GM06990 (cell line): ENCODE measurements around the gene ZFHX3.

Source experiments
- DNase-seq: peaks from one replicate; pipeline ENCODE4 v3.0.0-alpha.2; 2011; ENCODE audit not compliant: insufficient read length; ENCODE audit errors: extremely low read depth
- H3K27me3 ChIP-seq: replicated peaks from 2 replicates; pipeline ENCODE4 v1.6.0; 2011; ENCODE audit warnings: low read length; ENCODE audit not compliant: control insufficient read depth, insufficient read depth
- H3K36me3 ChIP-seq: 2 replicates; pipeline ENCODE4 v1.5.1; 2011; ENCODE audit warnings: low read length; ENCODE audit not compliant: control insufficient read depth, insufficient read depth
- H3K4me3 ChIP-seq: replicated peaks from 2 replicates; pipeline ENCODE4 v1.5.1; 2011; ENCODE audit warnings: low read depth, mild to moderate bottlenecking, control low read depth, low read length
- TF ChIP-seq, protein P1 (sequence below): IDR thresholded peaks from 2 replicates; pipeline ENCODE4 v1.5.1; 2011; ENCODE audit warnings: low read length, control low read depth, mild to moderate bottlenecking, inconsistent platforms; ENCODE audit not compliant: insufficient read depth, poor library complexity, severe bottlenecking

Gene ZFHX3

DNA sequence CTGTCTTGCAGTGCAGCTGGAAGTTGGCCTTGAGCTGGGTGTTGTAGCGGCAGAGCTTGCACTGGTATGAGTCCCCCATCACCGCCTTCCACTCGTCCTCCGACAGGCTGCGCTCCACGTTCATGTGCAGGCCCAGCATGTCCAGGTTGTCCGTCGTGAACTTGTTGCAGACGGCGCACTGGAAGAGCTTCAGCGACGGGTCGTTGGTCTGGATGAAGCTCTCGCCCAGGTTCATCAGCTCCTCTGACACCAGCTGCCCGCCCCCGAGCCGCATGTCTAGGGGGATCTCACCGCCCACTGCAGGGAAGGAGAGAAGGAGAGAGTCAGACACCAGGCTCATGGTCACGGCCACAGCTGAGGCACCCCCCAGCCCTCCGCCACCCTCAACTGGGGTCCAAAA lies 97.3 kb downstream of the ZFHX3 start:
- no peaks in the 10 kb centered on the region for H3K27me3 ChIP-seq
- DNase-seq, result no peak
- TF ChIP-seq, protein P1, sequence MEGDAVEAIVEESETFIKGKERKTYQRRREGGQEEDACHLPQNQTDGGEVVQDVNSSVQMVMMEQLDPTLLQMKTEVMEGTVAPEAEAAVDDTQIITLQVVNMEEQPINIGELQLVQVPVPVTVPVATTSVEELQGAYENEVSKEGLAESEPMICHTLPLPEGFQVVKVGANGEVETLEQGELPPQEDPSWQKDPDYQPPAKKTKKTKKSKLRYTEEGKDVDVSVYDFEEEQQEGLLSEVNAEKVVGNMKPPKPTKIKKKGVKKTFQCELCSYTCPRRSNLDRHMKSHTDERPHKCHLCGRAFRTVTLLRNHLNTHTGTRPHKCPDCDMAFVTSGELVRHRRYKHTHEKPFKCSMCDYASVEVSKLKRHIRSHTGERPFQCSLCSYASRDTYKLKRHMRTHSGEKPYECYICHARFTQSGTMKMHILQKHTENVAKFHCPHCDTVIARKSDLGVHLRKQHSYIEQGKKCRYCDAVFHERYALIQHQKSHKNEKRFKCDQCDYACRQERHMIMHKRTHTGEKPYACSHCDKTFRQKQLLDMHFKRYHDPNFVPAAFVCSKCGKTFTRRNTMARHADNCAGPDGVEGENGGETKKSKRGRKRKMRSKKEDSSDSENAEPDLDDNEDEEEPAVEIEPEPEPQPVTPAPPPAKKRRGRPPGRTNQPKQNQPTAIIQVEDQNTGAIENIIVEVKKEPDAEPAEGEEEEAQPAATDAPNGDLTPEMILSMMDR, result no peak
- H3K4me3 ChIP-seq, result no peak overlapping the region
- H3K36me3 ChIP-seq, result no peaks in the 10 kb centered on the region; the same call in 1 of the 2 replicates

DNA sequence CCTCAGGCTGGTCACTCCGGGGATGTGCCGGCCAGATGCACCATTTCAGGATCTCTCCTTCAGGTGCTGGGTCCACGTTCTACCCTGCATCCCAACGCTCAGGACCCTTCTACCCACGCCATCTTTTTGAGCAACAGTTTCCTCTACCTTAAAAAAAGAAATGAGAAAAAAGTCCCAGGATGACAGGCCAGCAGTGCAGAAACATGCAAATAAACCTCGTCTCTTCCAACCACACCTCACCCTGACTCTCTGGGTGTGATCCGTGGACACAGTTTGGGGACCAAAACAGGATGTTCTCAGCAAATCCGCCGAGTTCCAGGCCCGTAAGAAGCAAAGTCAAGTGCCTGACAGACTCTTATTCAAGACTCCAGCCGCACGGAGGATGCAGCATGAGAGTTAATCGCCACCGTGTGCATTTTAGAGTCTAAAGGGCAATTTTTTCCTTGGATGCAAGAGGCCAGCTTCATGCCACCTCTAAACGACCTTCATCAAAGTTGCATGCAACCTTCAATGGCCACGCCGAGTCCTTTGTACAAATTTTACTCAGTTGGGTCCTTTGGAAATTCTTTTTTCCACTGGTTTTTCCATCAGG lies 99.6 kb downstream of the ZFHX3 start:
- no peaks in the 10 kb centered on the region; the same call in 1 of the 2 replicates for H3K36me3 ChIP-seq
- TF ChIP-seq, protein P1, result no peak
- H3K27me3 ChIP-seq, result no peaks in the 10 kb centered on the region
- no peak overlapping the region for H3K4me3 ChIP-seq
- no peak for DNase-seq

DNA sequence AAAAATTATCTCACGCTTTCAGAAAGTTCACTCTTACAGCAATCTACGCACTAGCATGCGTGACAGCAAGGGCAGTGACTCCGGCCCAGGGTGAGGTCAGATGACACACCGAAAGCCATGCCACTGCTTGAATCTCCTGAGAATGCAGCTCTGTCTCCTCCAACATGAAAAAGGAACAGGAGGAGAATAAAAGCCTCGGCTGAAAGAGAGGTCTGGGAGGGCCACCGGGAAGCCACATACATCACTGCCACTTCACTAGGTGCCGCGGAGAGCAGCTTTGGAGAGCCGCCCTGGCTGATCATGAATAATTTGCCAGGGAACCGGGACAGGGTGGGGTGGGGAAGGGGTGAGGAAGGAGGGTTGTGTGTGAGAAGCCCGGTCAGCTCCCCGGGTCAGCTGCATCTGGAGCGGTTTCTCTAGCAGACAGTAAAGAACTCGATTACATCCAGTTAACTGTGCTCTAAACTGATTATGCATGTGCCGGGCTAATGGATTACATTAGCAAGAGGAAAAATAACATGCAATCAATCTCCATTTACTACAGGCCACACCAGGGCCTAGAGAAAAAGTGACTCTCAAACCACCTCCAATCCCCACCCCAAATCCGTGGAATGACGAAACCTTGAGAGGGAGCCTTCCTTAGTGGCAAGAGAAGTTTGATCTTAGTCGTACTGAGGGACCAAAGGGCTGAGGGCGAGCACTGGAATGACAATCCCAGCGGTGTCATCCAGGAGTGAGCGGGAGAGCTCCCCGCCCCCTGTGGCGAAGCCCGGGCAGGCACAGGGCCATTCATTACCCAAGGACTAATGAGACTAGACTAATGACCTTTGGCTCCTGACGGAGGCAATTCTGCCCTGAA lies 100.3 kb downstream of the ZFHX3 start:
- H3K4me3 ChIP-seq, result no peak overlapping the region
- TF ChIP-seq, protein P1, result no peak
- H3K36me3 ChIP-seq, result no peaks in the 10 kb centered on the region; the same call in 1 of the 2 replicates
- H3K27me3 ChIP-seq, result no peaks in the 10 kb centered on the region
- no peak for DNase-seq

DNA sequence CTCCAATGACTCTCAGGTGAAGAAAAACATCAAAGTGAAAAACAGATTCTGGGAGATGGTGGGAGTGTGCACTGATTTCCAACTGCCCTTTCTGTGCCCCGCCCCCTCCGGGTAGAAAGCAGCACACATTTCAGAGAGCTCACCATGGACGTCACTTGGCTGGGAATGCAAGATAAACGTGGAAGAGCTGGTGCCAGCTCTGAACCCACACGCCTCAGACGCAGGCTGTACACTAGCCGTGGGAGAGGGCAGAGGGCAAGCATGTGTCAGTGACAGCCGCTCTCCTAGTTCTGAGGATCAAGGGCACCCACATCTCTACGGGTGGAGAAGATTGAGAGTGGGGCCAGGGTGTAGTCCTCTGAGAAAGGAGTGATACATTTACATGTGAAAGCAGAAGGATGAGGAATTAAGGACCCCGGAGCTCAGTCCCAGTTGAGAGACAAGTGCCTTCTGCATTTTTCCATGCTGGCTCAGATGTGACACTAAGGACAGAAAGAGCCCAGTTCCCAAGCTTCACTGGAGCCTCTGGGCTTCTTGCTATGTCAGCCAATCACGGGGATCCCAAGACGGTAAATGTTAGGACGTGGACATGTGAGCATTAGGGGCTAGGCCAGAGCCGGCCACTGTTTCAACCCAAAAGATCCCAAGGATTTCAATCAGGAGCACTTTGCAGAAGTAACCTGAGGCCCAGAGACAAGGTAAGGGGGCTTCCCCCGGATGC lies 101.3 kb downstream of the ZFHX3 start:
- H3K36me3 ChIP-seq, result no peaks in the 10 kb centered on the region; the same call in 1 of the 2 replicates

DNA sequence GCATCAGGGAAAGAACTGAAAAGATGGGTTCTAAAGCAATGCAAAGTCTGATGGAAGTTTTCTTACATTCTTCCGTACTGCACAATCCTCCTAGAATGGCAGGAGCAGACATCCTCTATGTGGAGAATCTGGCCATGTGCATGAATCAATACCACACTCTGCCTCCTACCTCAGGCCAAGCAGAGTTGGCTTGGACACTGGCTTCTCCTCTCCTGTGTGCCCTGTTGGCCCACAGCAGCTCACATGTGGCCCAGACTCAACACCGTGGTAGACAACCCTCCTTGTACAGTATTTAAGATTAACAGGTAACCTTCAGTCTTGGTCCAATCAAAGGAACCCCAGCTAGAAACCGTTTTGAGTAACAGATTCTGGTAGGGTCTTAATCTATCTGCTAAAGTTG lies 101.9 kb downstream of the ZFHX3 start:
- H3K36me3 ChIP-seq, result no peaks in the 10 kb centered on the region; the same call in 1 of the 2 replicates
- no peak overlapping the region for H3K4me3 ChIP-seq
- DNase-seq, result no peak
- TF ChIP-seq, protein P1, result no peak
- H3K27me3 ChIP-seq, result no peaks in the 10 kb centered on the region

More for the DNA sequence above, 101.3 kb downstream of the ZFHX3 start:
- no peak overlapping the region for H3K4me3 ChIP-seq
- no peak for DNase-seq
- H3K27me3 ChIP-seq, result no peaks in the 10 kb centered on the region
- TF ChIP-seq, protein P1, result no peak
